ENCODE measurements around the gene STAB2.
"Not testable (repeated sequence)": the region's sequence is repeated elsewhere in the genome, so short reads cannot be mapped to it uniquely, and the experiment has no call there.

STAB2 gene

GRCh38 chr12:103809639-103810038 lies 222.6 kb downstream of the STAB2 start:
- not testable (repeated sequence) for DNase-seq

GRCh38 chr12:103810111-103810510 lies 223.0 kb downstream of the STAB2 start:
- DNase-seq: no peak

GRCh38 chr12:103811791-103812190 lies 224.7 kb downstream of the STAB2 start:
- no peak for DNase-seq

- no peak for DNase-seq
These were observed 225.7 kb downstream of the STAB2 start for GRCh38 chr12:103812789-103813188.

GRCh38 chr12:103813426-103813825 lies 226.4 kb downstream of the STAB2 start:
- DNase-seq: no peak

- no peak for DNase-seq
These were observed 226.9 kb downstream of the STAB2 start for GRCh38 chr12:103813949-103814348.

GRCh38 chr12:103814436-103814835 lies 227.4 kb downstream of the STAB2 start:
- DNase-seq: no peak
